Body of pancreas (tissue), 4 donors: ENCODE measurements around the gene SEC61A1.

Experiments
- CTCF ChIP-seq, 7 experiments: fragments of 450-650 bp in 4 of 7; fragments of 200-600 bp in 3 of 7; sonication (generic) in 3 of 7; IDR thresholded peaks; one replicate each; pipeline ENCODE4 v1.5.1; 2016 to 2019; ENCODE audit warnings: antibody characterized with exemption in 7 of 7
- POLR2A ChIP-seq, 3 donors: fragments of 450-650 bp; IDR thresholded peaks; one replicate each; pipeline ENCODE4 v1.6.1; 2016; ENCODE audit warnings: antibody characterized with exemption in 3 of 3, mild to moderate bottlenecking in 2 of 3

- TF ChIP-seq POLR2A (IDR thresholded peaks at IDR 0.05): peak in 1 of 3 donors; percentile 37
- TF ChIP-seq CTCF (IDR thresholded peaks at IDR 0.05): no peak
Measured at GRCh38 chr3:128054367-128054766, 2.1 kb downstream of the SEC61A1 start.
